Fibroblast of gingiva (primary cell): ENCODE data around the gene KRT40.

Source experiments
- DNase-seq: peaks from one replicate; pipeline ENCODE4 v3.0.0-alpha.2; 2011; ENCODE audit warnings: low read depth

KRT40 gene

GRCh38 chr17:40952154-40952553, 32.0 kb downstream of the KRT40 start:
- DNase-seq = no peak

DNA sequence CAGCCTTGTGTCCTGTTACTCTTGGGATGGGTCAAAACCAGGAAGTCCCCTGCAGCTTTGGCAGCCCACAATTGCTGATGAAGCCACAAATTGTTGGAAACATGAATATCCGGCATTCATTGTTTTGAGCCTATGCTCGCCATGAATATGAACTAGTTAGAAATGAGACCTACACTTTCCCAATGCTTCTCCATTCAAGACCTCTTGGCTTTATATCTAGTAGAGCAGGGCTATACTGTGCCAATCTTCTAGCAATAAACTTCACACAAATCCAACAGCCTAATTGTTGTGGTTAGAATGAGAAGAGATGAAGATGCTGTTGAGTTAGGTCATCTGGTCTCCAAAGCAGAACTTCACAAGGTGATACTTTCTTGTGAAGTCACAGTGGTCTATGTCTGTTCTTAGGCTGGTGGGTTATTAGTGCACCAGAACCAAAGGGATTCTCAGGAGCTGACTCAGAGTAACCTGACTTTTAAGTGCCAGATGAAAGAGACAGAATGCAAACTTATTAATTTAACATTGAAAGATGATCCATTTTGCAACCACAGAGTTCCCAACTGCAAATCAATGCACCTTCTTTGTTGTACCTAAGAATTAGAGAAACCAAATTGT, 33.0 kb downstream of the KRT40 start:
- no peak for DNase-seq

GRCh38 chr17:40950176-40950575, 34.0 kb downstream of the KRT40 start:
- DNase-seq = no peak

GRCh38 chr17:40949418-40949817, 34.7 kb downstream of the KRT40 start:
- DNase-seq = no peak

GRCh38 chr17:40947929-40948328, 36.2 kb downstream of the KRT40 start:
- DNase-seq = no peak

DNA sequence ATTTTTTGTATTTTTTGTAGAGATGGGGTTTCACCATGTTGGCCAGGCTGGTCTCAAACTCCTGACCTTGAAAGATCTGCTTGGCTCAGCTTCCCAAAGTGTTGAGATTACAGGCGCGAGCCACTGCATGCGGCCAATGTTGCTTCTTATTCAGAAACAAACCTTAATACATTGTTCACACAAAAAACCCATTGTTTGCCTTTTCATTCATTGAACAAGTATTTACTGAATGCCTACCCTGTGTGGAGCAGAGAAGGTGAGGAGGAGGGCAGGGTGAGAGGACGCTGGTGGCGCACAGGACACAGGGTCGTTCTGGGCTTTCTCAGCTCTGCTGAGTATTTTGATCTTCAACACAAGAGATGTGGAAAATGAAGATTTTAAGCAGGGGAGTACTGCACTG, 38.7 kb downstream of the KRT40 start:
- DNase-seq = no peak

DNA sequence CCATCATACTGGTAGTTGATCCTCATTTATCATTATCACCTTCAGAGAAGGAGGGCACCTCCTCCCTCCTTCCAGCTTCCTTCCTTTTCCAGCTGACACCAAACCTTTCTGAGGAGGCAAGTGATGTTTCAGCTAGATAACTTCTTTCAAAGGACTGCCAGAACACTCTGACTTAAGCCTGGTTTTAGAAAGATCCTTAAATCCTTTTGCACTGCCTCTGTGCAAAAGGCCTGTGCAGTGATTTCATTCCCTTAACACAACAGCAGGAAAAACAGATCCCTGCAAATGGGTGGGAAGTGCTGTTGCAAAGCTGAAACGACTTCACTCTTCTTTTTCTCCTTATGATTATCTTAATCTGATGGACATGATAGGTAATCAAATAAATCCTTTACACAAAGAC, 39.6 kb downstream of the KRT40 start:
- DNase-seq = no peak

DNA sequence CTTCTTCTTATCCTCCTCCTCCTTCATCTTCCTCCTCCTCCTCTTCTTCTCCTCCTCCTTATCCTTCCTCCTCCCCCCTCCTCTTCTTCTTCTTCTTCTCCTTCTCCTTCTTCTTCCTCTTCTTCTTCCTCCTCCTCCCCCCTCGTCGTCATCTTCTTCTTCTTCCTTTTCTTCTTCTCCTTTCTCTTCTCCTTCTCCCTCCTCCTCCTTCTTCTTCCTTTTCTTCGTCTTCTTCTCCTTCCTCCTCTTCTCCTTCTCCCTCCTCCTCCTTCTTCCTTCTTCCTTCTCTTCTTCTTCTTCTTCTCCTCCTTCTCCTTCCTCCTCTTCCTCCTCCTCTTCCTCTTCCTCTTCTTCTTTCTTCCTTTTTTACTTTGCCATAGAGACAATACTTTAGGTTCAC, 41.6 kb downstream of the KRT40 start:
- no peak for DNase-seq

- DNase-seq = no peak
Measured at GRCh38 chr17:40940266-40940665, 43.9 kb downstream of the KRT40 start.

DNA sequence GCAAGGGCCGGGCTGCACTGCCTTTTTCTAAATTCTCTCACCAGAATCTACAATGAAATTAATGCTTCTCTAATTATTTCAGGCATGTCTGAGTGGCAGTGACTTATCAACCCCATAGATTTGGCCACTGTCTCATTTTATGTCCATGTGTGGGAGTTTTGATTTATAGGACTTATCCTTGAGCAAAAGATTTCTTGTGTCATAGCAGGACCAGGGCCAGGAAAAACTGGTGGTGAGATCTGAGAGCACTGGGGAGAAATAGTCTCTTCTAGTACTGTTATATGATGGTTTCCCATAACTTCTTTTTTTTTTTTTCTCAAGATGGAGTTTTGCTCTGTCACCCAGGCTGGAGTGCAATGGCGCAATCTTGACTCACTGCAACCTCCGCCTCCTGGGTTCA, 45.1 kb downstream of the KRT40 start:
- no peak for DNase-seq

DNA sequence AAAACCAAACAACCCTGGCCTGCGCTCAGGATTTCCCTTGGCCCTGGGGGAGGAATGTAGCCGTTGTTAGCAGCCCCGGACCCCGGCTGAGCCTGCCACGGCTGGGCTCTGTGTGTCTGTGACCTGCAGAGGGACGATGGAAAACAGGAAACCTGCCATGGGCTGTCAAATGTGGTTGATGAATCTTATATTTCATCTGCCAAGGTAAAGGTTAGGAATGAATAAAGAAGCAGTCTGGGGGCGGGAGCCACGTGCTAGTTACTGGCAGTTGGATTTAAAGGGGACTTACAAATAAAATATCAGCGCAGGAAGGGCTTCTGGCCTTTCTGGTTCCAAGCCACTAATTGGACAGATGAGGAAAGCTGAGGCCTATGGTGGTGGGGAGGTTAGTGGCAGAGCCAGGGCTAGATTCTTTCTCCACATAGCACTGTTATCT, 46.7 kb downstream of the KRT40 start, which contains the start of gene KRT23:
Gene KRT23, minus strand, starts transcription at position 263 of the 436 bp plus-strand sequence. CDS start 1,043 bp downstream, outside the sequence.
- no peak for DNase-seq

DNA sequence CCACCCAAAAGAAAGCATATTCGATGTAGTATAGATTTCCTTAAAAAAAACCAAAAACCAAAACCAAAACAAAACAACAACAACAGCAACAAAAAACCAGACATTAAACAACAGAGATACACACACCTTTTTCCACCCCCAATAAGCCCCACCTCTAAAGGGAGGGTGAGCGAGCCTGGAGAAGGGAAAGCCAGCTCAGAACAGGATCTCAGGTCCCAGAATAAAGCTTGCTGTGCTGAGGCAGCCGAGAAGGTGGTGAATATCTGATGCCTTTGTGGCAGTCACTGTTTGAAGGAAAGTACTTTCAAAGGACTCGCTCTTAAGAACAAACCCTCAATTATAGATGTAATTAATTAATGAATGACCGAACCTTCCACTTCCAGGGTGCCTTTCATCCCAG, 47.1 kb downstream of the KRT40 start:
- DNase-seq = no peak

GRCh38 chr17:40936437-40936971, 47.6 kb downstream of the KRT40 start:
- no peak for DNase-seq

DNA sequence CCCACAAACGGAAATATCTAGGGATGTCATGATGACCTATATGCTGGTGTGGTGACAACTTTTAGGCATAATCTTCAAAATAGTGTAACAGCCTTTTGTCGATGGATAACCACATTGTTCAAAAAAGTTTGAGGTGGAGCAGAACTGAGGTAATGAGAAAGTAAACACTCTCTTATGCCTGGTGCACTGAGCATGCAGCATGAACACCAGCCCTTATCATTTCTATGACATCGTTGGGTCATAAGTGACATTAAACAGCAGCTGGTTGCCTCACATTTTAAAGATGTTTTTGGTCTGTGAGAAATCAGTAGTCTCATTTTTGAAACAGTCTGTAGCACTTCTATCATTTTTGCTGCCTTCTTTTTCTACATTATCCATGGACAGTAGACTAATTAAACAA, 48.5 kb downstream of the KRT40 start:
- DNase-seq = no peak

GRCh38 chr17:40932608-40933007, 51.5 kb downstream of the KRT40 start:
- DNase-seq = no peak

DNA sequence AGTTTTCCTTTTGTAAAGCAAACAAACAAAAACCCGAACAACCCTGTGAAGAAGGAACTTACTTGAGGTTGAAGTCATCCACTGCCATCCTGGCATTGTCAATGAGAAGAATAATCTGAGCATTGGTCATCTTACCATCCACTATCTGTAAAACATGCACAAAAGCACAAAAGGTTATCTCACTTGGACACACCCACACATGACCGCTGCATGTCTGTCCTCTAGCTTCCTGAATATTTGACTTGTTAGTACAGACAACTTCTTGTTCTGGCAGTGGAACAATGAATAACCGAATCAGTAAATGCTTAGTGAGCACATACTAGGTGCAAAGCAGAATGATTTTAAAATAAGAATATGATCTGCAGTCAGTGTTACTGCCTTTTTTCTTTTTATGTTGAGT, 52.8 kb downstream of the KRT40 start:
- DNase-seq = no peak
